ENCODE data around the gene AGBL2.
"Not testable (repeated sequence)": the region's sequence is repeated elsewhere in the genome, so short reads cannot be mapped to it uniquely, and the experiment has no call there.

Gene AGBL2

GRCh38 chr11:47688111-47688510 is 27.1 kb downstream of the AGBL2 start:
- Histone ChIP-seq H3K36me3 (replicated peaks; ENCODE audit: low read depth, low read length) (no peaks in the 10 kb centered on the region), H4K20me1 (ENCODE audit: insufficient read depth, low read length) (no peaks in the 10 kb centered on the region), H3K4me2 (ENCODE audit: low read length) (no peak overlapping the region), H3K9ac (ENCODE audit: low read length) (no peak overlapping the region), H3K4me3 (ENCODE audit: low read length) (no peak overlapping the region), H3K9me3 (ENCODE audit: insufficient read depth, low read length) (no peaks in the 10 kb centered on the region), H3K79me2 (ENCODE audit: low read length) (no peaks in the 10 kb centered on the region), H2AFZ (ENCODE audit: low read depth, low read length) (no peak overlapping the region), H3K27me3 (ENCODE audit: low read depth, low read length) (no peaks in the 10 kb centered on the region), H3K4me1 (ENCODE audit: low read length) (no peaks in the 10 kb centered on the region), H3K27ac (ENCODE audit: low read length) (no peak overlapping the region)
- TF ChIP-seq EZH2phosphoT487 (IDR thresholded peaks at IDR 0.05; ENCODE audit: low read depth): no peak
- no peak for TF ChIP-seq CTCF (IDR thresholded peaks at IDR 0.05; ENCODE audit: low read depth, low read length)

- not testable (repeated sequence) for H2AFZ ChIP-seq (ENCODE audit: low read depth, low read length); H3K36me3 ChIP-seq (replicated peaks; ENCODE audit: low read depth, low read length); H3K4me3 ChIP-seq (ENCODE audit: low read length); H3K4me2 ChIP-seq (ENCODE audit: low read length); H3K4me1 ChIP-seq (ENCODE audit: low read length); H4K20me1 ChIP-seq (ENCODE audit: insufficient read depth, low read length); H3K27ac ChIP-seq (ENCODE audit: low read length); H3K27me3 ChIP-seq (ENCODE audit: low read depth, low read length); H3K9me3 ChIP-seq (ENCODE audit: insufficient read depth, low read length); H3K9ac ChIP-seq (ENCODE audit: low read length); H3K79me2 ChIP-seq (ENCODE audit: low read length)
These were observed 28.5 kb downstream of the AGBL2 start for GRCh38 chr11:47686704-47687103.

GRCh38 chr11:47686151-47686550 is 29.0 kb downstream of the AGBL2 start:
- Histone ChIP-seq H3K27me3 (ENCODE audit: low read depth, low read length) (no peaks in the 10 kb centered on the region), H3K79me2 (ENCODE audit: low read length) (no peaks in the 10 kb centered on the region), H3K4me1 (ENCODE audit: low read length) (no peaks in the 10 kb centered on the region), H3K27ac (ENCODE audit: low read length) (no peak overlapping the region), H3K4me2 (ENCODE audit: low read length) (no peak overlapping the region), H4K20me1 (ENCODE audit: insufficient read depth, low read length) (no peaks in the 10 kb centered on the region), H3K9me3 (ENCODE audit: insufficient read depth, low read length) (no peaks in the 10 kb centered on the region), H2AFZ (ENCODE audit: low read depth, low read length) (no peak overlapping the region), H3K4me3 (ENCODE audit: low read length) (no peak overlapping the region), H3K36me3 (replicated peaks; ENCODE audit: low read depth, low read length) (no peaks in the 10 kb centered on the region), H3K9ac (ENCODE audit: low read length) (no peak overlapping the region)
- TF ChIP-seq EZH2phosphoT487 (IDR thresholded peaks at IDR 0.05; ENCODE audit: low read depth): no peak
- TF ChIP-seq CTCF (IDR thresholded peaks at IDR 0.05; ENCODE audit: low read depth, low read length): no peak

DNA sequence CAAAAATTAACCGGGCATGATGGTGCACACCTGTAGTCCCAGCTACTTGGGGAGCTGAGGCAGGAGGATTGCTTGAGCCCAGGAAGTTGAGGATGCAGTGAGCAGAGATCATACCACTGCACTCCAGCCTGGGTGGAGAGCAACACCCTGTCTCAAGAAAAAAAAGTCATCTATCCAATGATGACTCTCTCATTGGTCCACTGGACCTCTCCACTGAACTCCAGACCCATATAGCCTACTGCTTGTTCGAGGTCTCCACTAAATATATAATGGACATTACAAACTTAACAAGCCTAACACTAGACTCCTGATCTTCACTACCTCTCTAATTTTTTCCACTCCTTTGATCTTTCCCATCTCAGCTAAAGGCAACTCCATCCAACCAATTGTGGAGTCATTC is 39.3 kb downstream of the AGBL2 start:
- H2AFZ ChIP-seq (ENCODE audit: low read depth, low read length): no peak overlapping the region
- TF ChIP-seq EZH2phosphoT487 (IDR thresholded peaks at IDR 0.05; ENCODE audit: low read depth): no peak
- no peak for TF ChIP-seq CTCF (IDR thresholded peaks at IDR 0.05; ENCODE audit: low read depth, low read length)
- H3K4me1 ChIP-seq (ENCODE audit: low read length): no peaks in the 10 kb centered on the region

GRCh38 chr11:47672283-47672730 is 42.9 kb downstream of the AGBL2 start:
- no peaks in the 10 kb centered on the region for H4K20me1 ChIP-seq (ENCODE audit: insufficient read depth, low read length)
- H2AFZ ChIP-seq (ENCODE audit: low read depth, low read length): no peak overlapping the region
- no peaks in the 10 kb centered on the region for H3K9me3 ChIP-seq (ENCODE audit: insufficient read depth, low read length)
- H3K4me3 ChIP-seq (ENCODE audit: low read length): no peak overlapping the region
- TF ChIP-seq CTCF (IDR thresholded peaks at IDR 0.05; ENCODE audit: low read depth, low read length): no peak
- TF ChIP-seq EZH2phosphoT487 (IDR thresholded peaks at IDR 0.05; ENCODE audit: low read depth): no peak
- no peak overlapping the region for H3K9ac ChIP-seq (ENCODE audit: low read length)
- H3K79me2 ChIP-seq (ENCODE audit: low read length): no peaks in the 10 kb centered on the region
- H3K4me2 ChIP-seq (ENCODE audit: low read length): no peak overlapping the region
- no peaks in the 10 kb centered on the region for H3K27me3 ChIP-seq (ENCODE audit: low read depth, low read length)
- H3K36me3 ChIP-seq (replicated peaks; ENCODE audit: low read depth, low read length): no peaks in the 10 kb centered on the region
- H3K27ac ChIP-seq (ENCODE audit: low read length): no peak overlapping the region
- peaks cover 4% of the 10 kb centered on the region; the same call in 1 of the 2 replicates for H3K4me1 ChIP-seq (ENCODE audit: low read length)

More for the DNA sequence above, 39.3 kb downstream of the AGBL2 start:
- Histone ChIP-seq H3K9ac (ENCODE audit: low read length) (no peak overlapping the region), H3K4me2 (ENCODE audit: low read length) (no peak overlapping the region), H3K27me3 (ENCODE audit: low read depth, low read length) (no peaks in the 10 kb centered on the region), H3K9me3 (ENCODE audit: insufficient read depth, low read length) (no peaks in the 10 kb centered on the region), H4K20me1 (ENCODE audit: insufficient read depth, low read length) (no peaks in the 10 kb centered on the region), H3K36me3 (replicated peaks; ENCODE audit: low read depth, low read length) (no peaks in the 10 kb centered on the region), H3K79me2 (ENCODE audit: low read length) (no peaks in the 10 kb centered on the region), H3K27ac (ENCODE audit: low read length) (no peak overlapping the region), H3K4me3 (ENCODE audit: low read length) (no peak overlapping the region)

All from OCI-LY3 (cell line).